Urinary bladder (tissue), 4 donors: ENCODE measurements around the gene VPS54. TPM values are rescaled to one million over a fixed set of nuclear protein-coding genes. Genes with fewer than 3 reads are reported as not detected.

ENCODE experiments used
- DNase-seq: peaks from one replicate; pipeline ENCODE4 v3.0.0-alpha.2; 2015; ENCODE audit errors: extremely low spot score
- H3K27ac ChIP-seq: one replicate; pipeline ENCODE4 v1.5.1; 2013; ENCODE audit warnings: low read depth, mild to moderate bottlenecking, moderate library complexity
- H3K36me3 ChIP-seq: one replicate; pipeline ENCODE4 v1.6.1; 2013; ENCODE audit warnings: mild to moderate bottlenecking, moderate library complexity; ENCODE audit not compliant: insufficient read depth
- H3K4me1 ChIP-seq: one replicate; pipeline ENCODE4 v1.6.1; 2013; ENCODE audit warnings: mild to moderate bottlenecking, moderate library complexity; ENCODE audit not compliant: insufficient read depth
- H3K4me3 ChIP-seq: one replicate; pipeline ENCODE4 v1.5.1; 2013; ENCODE audit warnings: low read depth, low read length
- WGBS: extraction: QIAGEN DNeasy Blood & Tissue Kit; methylation state at CpG from one replicate; pipeline ENCODE4 v1.1.7; 2013; 5-methylcytosine and 5-hydroxymethylcytosine counted together
- polyA plus RNA-seq: library from polyadenylated mRNA; stranded (reverse); fragments of 200-250 nt; gene quantifications from one replicate; pipeline ENCODE4 v1.2.3, GENCODE V29; 2013
- total RNA-seq: library from RNA; depleted of rRNA; stranded (reverse); fragments of >200 nt; gene quantifications from one replicate; pipeline ENCODE4 v1.2.3, GENCODE V29; 2014
- donor health status: healthy with polysubstance abuse.
- donor health status: healthy.

VPS54 gene
- total RNA-seq (64.4 TPM), polyA plus RNA-seq (14.0 TPM)

- WGBS, result under 1% methylated on average over 77 of the region's 77 CpGs
- H3K4me1 ChIP-seq, result no peaks in the 10 kb centered on the region
- H3K27ac ChIP-seq, result peak within 1 kb of the TSS; percentile 99
- peak; percentile 43 for DNase-seq
- H3K4me3 ChIP-seq, result peak within 1 kb of the TSS; percentile 86
- H3K36me3 ChIP-seq, result no peaks in the 10 kb centered on the region
These were observed at the start of gene VPS54 for GRCh38 chr2:64019083-64019974. Gene VPS54, minus strand, starts transcription at chr2:64019428. Its CDS starts 35,429 bp downstream, at chr2:63983999.

DNA sequence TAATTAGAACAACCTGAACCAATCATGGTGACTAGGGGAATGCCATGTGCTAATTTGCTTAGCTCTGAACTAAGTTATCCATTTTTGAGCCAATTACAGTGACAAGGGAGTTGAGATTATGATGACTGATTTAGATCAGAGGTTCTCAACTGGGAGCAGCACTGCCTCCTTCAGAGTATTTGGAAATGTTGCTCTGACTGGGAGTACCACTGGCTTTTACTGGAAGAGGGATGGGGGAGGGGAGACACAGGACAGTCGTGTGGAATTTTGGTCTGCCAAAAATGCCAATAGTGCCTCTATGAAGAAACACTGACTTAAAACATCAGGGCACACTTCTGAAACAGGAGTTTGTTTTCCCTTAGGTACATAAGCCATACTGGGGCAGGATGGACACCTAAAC, 48.1 kb upstream of the VPS54 start:
- Histone ChIP-seq H3K36me3 (no peaks in the 10 kb centered on the region), H3K4me3 (no peak overlapping the region), H3K27ac (no peak overlapping the region), H3K4me1 (no peaks in the 10 kb centered on the region)
- 31% methylated on average over 1 of the region's 1 CpG for WGBS
- DNase-seq, result no peak

DNA sequence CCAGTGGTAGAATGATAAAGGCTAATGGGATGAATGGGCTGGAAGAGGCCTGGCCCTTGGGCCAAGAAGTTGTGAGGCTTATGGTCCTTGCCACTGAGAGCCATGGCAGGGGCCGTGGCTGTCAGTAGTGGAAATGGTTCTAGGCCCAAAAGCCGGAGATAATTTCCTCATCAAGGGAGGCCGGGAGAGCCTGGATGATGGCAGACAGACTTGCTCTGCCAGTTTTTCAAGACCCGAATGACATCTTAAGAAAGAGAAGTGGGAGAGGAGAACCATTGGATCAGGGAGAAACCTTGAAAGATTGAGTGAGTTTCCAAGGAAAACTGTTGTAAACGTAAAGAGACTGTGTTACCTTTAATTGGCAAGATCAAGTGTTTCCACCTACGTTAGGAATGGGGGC, 46.3 kb upstream of the VPS54 start:
- Histone ChIP-seq H3K27ac (no peak overlapping the region), H3K36me3 (no peaks in the 10 kb centered on the region), H3K4me3 (no peak overlapping the region), H3K4me1 (no peaks in the 10 kb centered on the region)
- 91% methylated on average over 6 of the region's 6 CpGs for WGBS
- no peak for DNase-seq

- Histone ChIP-seq H3K36me3 (no peaks in the 10 kb centered on the region), H3K4me3 (no peak overlapping the region), H3K4me1 (no peaks in the 10 kb centered on the region), H3K27ac (peak overlapping the region; percentile 56)
- 23% methylated on average over 4 of the region's 4 CpGs for WGBS
- DNase-seq, result no peak
These were observed 44.7 kb upstream of the VPS54 start for GRCh38 chr2:64063924-64064331.

GRCh38 chr2:64063454-64063853, 44.2 kb upstream of the VPS54 start:
- H3K36me3 ChIP-seq, result no peaks in the 10 kb centered on the region
- H3K4me1 ChIP-seq, result no peaks in the 10 kb centered on the region
- WGBS, result 85% methylated on average over 3 of the region's 3 CpGs
- H3K27ac ChIP-seq, result no peak overlapping the region
- H3K4me3 ChIP-seq, result no peak overlapping the region
- DNase-seq, result no peak

GRCh38 chr2:64062840-64063239, 43.6 kb upstream of the VPS54 start:
- H3K4me3 ChIP-seq, result no peak overlapping the region
- no peak for DNase-seq
- no peak overlapping the region for H3K27ac ChIP-seq

DNA sequence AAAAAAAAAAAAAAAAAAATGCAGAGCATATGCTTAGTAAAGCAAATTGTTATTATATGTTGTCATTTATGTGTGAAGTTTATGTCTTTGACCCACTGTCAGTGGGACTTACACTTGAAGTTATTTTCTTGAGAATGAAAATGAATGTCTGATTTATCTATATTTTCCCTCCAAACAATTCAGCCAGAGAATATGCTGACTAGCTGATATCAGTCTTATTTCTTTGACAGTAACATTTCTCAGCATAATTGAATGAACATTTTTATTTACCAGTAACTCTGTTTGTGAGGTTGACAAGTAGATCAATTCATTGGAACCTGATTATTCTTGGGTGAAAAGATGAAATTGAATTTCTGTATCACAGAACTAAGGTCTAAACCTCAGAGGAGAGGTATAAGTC, 40.0 kb upstream of the VPS54 start:
- H3K36me3 ChIP-seq, result no peaks in the 10 kb centered on the region
- no peak overlapping the region for H3K27ac ChIP-seq
- no peak for DNase-seq
- H3K4me3 ChIP-seq, result no peak overlapping the region
- H3K4me1 ChIP-seq, result no peaks in the 10 kb centered on the region

More at GRCh38 chr2:64062840-64063239, 43.6 kb upstream of the VPS54 start:
- no peaks in the 10 kb centered on the region for H3K4me1 ChIP-seq
- no peaks in the 10 kb centered on the region for H3K36me3 ChIP-seq

DNA sequence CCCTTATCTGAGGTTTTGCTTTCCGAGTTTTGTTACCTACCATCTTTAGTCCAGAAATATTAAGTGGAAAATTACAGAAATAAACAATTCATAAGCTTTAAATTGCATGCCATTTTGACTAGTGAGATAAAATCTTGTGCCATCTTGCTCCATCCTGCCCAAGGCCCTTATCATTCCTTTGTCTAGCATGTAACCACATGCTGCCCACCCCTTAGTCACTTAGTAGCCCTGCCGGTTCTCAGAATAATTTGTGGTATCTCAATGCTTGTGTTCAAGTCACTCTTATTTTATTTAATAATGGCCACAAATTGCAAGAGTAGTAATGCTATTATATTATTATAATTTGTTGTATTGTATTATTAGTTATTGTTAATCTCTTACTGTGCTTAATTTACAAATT, 36.8 kb upstream of the VPS54 start:
- Histone ChIP-seq H3K36me3 (no peaks in the 10 kb centered on the region), H3K4me3 (no peak overlapping the region), H3K27ac (no peak overlapping the region), H3K4me1 (no peaks in the 10 kb centered on the region)
- 75% methylated on average over 2 of the region's 2 CpGs for WGBS
- DNase-seq, result no peak

GRCh38 chr2:64054161-64054915, 35.1 kb upstream of the VPS54 start:
- Histone ChIP-seq H3K36me3 (no peaks in the 10 kb centered on the region), H3K4me1 (no peaks in the 10 kb centered on the region), H3K27ac (no peak overlapping the region), H3K4me3 (no peak overlapping the region)
- 62% methylated on average over 4 of the region's 4 CpGs for WGBS
- DNase-seq, result no peak

GRCh38 chr2:64052463-64053241, 33.4 kb upstream of the VPS54 start:
- Histone ChIP-seq H3K36me3 (no peaks in the 10 kb centered on the region), H3K4me1 (no peaks in the 10 kb centered on the region), H3K4me3 (no peak overlapping the region), H3K27ac (no peak overlapping the region)
- 88% methylated on average over 3 of the region's 3 CpGs for WGBS
- DNase-seq, result no peak

DNA sequence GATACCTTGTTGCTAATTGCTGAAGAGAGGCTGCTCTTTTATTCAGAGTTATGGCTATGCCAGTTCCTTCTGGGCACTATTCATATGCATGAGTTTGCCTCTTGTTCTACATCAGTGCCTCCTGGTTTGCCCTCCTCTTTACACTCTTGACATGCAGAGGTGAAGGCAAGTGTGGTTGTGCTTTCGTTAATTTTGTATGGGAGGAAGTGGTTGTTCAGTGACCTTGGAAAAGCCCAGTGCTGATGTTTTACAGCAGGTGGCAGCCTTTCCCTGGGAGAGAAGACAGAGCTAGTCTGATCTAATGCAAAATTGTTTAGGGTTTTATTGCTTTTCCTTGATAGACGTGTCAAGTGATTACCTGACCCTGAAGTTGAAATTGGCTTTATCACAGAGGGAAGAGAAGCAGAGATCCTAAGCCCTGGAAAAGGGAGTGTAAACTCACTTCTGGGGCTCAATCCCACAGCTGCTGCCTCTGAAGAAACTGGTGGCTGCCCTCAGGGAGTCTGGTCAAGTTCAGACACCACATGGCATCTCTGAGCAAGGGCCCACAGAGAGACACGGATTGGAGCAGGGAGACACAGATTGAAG, 30.5 kb upstream of the VPS54 start:
- DNase-seq, result no peak
- no peak overlapping the region for H3K27ac ChIP-seq
- no peak overlapping the region for H3K4me3 ChIP-seq
- no peaks in the 10 kb centered on the region for H3K36me3 ChIP-seq
- H3K4me1 ChIP-seq, result no peaks in the 10 kb centered on the region
- 4% methylated on average over 3 of the region's 3 CpGs for WGBS

GRCh38 chr2:64045938-64046337, 26.7 kb upstream of the VPS54 start:
- Histone ChIP-seq H3K4me1 (no peaks in the 10 kb centered on the region), H3K27ac (no peak overlapping the region), H3K4me3 (no peak overlapping the region), H3K36me3 (no peaks in the 10 kb centered on the region)
- no peak for DNase-seq
- WGBS, result 99% methylated on average over 2 of the region's 2 CpGs

- Histone ChIP-seq H3K27ac (no peak overlapping the region), H3K4me1 (no peaks in the 10 kb centered on the region), H3K36me3 (no peaks in the 10 kb centered on the region), H3K4me3 (no peak overlapping the region)
- DNase-seq, result no peak
- 73% methylated on average over 3 of the region's 3 CpGs for WGBS
These were observed 20.9 kb upstream of the VPS54 start for GRCh38 chr2:64040161-64040560.
